SK-N-MC (cell line): ENCODE data around the gene DNAJB9.

Experiments used
- EZH2 ChIP-seq: fragments of 200-600 bp; sonication (generic); IDR thresholded peaks from one replicate; pipeline ENCODE4 v1.6.1; 2017; ENCODE audit warnings: antibody characterized with exemption
- FOXP2 ChIP-seq: optimal IDR thresholded peaks from 2 replicates; pipeline ENCODE3; 2011; ENCODE audit warnings: mild to moderate bottlenecking, moderate library complexity; ENCODE audit not compliant: insufficient read depth; ENCODE audit errors: extremely low read length, control extremely low read depth
- POLR2AphosphoS5 ChIP-seq: IDR thresholded peaks from 2 replicates; pipeline ENCODE4 v1.6.1; 2012; ENCODE audit warnings: mild to moderate bottlenecking, low read depth, low read length, borderline replicate concordance

GRCh38 chr7:108586274-108586710 is 16.6 kb downstream of the DNAJB9 start:
- TF ChIP-seq EZH2 (no peak), POLR2AphosphoS5 (no peak), FOXP2 (no peak)
